NCI-H1417 treated with DMSO at 0.1 percent for 48 hours (cell line): Measurements from ENCODE around the gene CHCHD1.
"Not testable (repeated sequence)": the region's sequence is repeated elsewhere in the genome, so short reads cannot be mapped to it uniquely, and the experiment has no call there.

Experiments
- DNase-seq: peaks from one replicate; lab custom pipeline; 2025; lab: John Stamatoyannopoulos, UW

Gene CHCHD1

GRCh38 chr10:73781879-73782748 is at the start of gene CHCHD1:
TSS of gene CHCHD1 (plus strand) at chr10:73782048. CDS start at chr10:73782076, 28 bp downstream.
- no peak for DNase-seq

- no peak for DNase-seq
Measured at GRCh38 chr10:73732426-73732825, 49.4 kb upstream of the CHCHD1 start.

DNA sequence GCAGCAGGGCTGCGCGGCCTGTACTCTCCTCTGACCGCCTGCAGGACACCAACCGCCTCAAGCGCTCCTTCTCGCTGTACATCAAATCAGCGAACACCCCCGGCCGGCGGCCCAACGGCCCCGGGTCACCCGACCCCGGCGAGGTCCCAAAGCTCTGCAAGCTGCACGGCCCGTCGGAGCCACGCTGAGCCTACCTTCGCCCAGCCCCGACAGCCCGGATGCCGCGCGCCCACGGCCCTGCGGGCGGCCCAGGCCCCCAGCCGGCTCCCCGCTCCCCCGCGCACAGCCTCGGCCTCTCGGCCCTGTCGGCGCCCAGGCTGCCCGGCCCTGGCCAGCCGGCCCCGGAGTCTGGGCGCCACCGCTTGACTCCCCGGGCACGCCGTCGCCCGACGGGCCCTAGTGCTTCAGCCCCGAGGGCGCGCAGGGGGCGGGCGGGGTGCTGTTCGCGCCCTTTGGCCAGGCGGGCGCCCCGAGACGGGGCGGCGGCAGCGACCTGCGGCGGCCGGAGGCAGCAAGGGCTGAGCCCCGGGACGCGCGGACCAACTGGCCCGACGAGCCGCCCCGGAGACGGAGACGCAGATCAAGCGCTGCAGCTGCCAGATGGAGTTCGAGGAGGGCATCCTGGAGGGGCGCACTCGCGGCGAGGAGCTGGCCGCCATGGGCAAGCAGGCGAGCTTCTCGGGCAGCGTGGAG is 48.8 kb upstream of the CHCHD1 start:
- no peak for DNase-seq

GRCh38 chr10:73734028-73734720 is 47.7 kb upstream of the CHCHD1 start:
- DNase-seq: no peak

DNA sequence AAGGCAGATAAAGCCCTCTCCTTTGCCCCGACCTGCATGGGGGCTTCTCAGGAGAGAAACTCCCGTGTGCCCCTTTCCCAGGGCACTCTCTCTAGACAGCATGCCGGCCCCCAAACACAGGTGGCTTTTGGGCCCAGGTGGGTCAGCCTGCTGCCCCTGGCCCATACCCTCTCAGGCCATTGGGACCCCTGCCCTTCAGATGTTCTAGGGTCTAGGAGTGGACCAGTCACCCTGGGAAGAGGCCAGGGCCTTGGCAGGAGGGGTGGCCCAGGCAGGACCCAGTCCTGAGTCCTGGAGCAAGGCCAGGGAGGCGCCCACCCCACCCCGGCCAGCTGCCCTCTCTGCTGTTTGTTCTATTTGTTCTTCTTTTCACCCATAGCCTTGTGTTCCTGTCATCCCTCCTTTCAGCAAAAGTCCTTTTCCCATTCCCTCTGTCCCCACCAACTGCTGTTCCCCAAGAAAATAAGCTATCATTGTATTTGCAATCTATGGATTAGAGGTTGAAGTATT is 47.0 kb upstream of the CHCHD1 start:
- no peak for DNase-seq

GRCh38 chr10:73740501-73741254 is 41.2 kb upstream of the CHCHD1 start:
- DNase-seq: not testable (repeated sequence)

GRCh38 chr10:73742454-73742734 is 39.5 kb upstream of the CHCHD1 start:
- DNase-seq: no peak

- DNase-seq: no peak
Measured at GRCh38 chr10:73743327-73743904, 38.4 kb upstream of the CHCHD1 start.

- DNase-seq: peak; percentile 65
Measured at GRCh38 chr10:73743905-73744663, 37.8 kb upstream of the CHCHD1 start, which contains the start of gene SEC24C. TSS of gene SEC24C (plus strand) at chr10:73744372. CDS start at chr10:73746833, 2,461 bp downstream.

GRCh38 chr10:73744664-73744975 is 37.2 kb upstream of the CHCHD1 start:
- no peak for DNase-seq

DNA sequence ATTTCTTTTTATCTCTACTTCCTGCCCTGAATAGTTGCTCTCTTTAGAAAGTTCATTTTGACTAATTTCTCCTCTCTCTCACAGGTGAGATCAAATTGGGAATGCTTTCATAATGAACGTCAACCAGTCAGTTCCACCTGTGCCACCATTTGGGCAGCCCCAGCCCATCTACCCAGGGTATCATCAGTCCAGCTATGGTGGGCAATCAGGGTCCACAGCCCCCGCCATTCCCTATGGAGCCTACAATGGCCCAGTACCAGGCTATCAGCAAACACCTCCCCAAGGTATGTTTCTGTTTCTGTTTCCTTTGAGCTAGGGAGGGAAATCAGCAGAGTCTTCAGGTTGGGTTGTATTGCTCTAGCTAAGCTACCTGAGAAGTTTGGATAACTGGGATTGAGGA is 35.1 kb upstream of the CHCHD1 start:
- no peak for DNase-seq

DNA sequence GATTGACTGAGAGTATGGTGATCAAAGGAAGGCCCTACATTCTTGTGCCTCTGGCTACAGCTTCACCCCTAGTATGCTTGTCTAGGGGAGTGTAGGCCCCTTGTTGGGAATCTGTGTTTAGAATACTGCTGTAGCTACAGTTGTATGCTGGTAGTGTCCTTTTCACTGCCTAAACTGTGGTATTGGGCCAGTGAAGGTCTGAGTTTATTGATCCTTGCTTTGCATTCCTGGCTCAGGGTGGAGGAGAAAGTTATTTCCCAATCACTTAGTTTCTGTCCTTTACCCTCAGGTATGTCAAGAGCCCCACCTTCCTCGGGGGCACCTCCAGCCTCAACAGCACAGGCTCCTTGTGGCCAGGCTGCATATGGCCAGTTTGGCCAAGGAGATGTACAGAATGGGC is 31.0 kb upstream of the CHCHD1 start:
- DNase-seq: no peak

DNA sequence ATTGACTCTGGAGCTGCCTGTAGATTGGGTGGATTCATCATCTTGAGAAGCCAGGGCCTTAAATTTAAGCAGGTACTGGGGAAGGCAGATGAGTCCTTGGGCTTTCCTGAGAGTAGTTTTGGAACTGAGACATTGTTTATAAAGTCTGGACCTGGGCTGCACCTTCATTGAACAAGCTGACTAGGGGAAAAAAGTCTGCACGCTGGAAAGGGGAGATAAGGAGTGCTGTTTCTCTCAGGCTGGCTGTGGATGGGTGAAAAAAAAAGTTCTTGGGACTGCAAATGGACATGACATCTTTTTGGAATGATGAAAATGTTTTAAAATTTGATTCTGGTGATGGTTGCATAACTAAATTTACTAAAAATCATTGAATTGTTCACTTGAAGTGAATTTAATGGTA is 25.7 kb upstream of the CHCHD1 start:
- DNase-seq: no peak

DNA sequence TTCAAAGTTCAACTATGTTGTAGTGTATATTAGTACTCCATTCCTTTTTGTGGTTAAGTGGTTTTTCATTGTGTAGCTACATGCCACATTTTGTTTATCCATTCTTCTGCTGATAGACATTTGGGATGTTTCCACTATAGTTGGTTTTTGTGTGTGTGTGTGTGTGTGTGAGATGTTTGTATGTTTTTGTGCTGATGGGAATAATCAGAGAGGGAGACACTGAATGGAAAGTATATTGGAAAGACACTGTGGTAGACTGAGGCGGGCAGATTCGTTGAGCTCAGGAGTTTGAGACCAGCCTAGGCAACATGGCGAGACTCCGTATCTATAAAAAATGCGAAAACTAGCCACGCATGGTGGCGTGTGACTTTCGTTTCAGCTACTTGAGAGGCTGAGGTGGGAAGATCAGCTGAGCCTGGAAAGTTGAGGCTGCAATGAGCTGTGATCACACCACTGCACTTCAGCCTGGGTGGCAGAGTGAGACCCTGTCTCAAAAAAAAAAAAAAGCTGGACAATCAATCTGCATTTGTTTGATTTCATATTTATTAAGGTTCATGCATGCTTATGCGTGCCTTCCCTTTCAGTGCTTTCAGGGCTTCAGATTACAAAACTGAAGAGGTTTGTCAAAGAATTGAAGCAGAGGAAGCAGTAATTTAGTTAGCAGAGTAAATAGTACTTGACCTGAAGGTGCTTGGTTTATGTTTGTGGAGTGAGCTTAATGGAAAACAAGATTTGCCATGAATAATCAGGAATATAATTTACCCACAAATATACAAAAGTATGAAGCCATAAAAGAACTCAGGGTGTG is 22.9 kb upstream of the CHCHD1 start:
- no peak for DNase-seq

- DNase-seq: no peak
Measured at GRCh38 chr10:73759512-73760115, 22.2 kb upstream of the CHCHD1 start.

DNA sequence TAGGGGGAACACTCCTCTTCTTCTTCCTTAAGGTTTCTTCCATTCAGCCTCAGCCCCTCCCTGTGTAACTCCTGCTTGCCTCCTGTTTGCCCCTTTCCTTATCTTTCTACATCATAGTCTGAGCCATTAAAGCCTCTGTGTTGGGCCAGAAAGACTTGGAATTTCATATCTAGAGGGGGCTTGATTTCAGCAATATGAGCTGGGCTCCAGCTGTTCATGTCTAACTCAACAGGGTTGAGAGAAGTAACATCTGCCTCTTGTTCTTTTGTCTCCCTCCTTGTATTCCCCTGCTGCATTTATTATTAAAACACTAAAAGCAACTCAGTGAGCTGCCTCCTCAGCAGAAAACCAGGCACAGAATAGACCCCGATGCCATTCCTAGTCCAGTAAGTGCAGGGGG is 20.1 kb upstream of the CHCHD1 start:
- DNase-seq: no peak

DNA sequence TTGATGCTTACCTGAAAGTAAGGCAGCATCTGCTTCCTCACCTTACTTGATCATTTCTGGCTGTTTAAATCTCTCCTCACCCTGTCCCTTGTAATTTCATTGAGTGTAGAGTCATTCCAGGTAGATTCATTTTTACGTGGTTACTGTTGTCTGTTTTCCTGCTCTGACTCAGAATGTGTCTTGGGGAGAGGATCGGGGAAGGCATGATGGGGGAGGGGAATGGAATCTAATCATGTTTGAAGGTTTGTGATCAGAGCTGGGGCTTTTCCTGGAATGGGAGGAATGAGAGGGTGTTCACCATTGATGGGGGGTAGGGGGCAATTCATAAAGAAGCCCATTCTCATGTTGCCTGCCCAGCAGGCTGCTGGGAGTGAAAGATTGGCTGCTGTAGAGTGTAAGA is 18.9 kb upstream of the CHCHD1 start:
- no peak for DNase-seq

DNA sequence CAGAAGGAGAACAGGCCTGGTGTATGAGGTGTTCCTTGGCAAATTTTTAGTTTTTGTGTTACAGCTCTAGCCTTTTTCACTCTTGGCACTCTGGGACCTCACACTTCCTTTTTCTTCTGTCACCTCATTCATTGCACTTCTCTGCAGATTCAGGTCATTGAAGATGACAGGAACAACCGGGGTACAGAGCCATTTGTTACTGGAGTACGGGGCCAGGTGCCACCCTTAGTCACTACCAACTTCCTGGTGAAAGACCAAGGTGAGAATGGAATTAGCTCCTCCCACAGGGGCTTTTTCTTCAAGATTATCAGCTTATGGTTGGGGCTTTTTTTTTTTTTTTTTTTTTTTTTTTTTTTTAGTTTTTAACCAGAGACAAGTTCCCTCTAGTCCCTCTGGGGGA is 18.5 kb upstream of the CHCHD1 start:
- DNase-seq: no peak

GRCh38 chr10:73765066-73765465 is 16.8 kb upstream of the CHCHD1 start:
- DNase-seq: no peak

GRCh38 chr10:73768881-73769280 is 13.0 kb upstream of the CHCHD1 start:
- DNase-seq: no peak
